Measurements from ENCODE around the gene MMP14. TPM values are rescaled to one million over a fixed set of nuclear protein-coding genes. Genes with fewer than 3 reads are reported as not detected.
"Not testable (repeated sequence)": the region's sequence is repeated elsewhere in the genome, so short reads cannot be mapped to it uniquely, and the experiment has no call there.

Gene MMP14
- total RNA-seq, 1 experiment from 2014 or later = not detected

GRCh38 chr14:22850944-22851764 lies 14.8 kb downstream of the MMP14 start:
- no peak for DNase-seq (ENCODE audit: low read depth)
- in situ Hi-C loops (cut with HindIII; ENCODE audit: low pct_unique_long_range_greater_than_20kb, low sequenced_read_pairs) = no loop called here

GRCh38 chr14:22852178-22852577 lies 15.8 kb downstream of the MMP14 start:
- DNase-seq (ENCODE audit: low read depth); in situ Hi-C loops (cut with HindIII; ENCODE audit: low pct_unique_long_range_greater_than_20kb, low sequenced_read_pairs): not testable (repeated sequence)

- in situ Hi-C loops (cut with HindIII; ENCODE audit: low pct_unique_long_range_greater_than_20kb, low sequenced_read_pairs) = no loop called here
- no peak for DNase-seq (ENCODE audit: low read depth)
Observed at GRCh38 chr14:22852599-22852939, 16.2 kb downstream of the MMP14 start.

- in situ Hi-C loops (cut with HindIII; ENCODE audit: low pct_unique_long_range_greater_than_20kb, low sequenced_read_pairs) = no loop called here
- peak; percentile 69 for DNase-seq (ENCODE audit: low read depth)
Observed at GRCh38 chr14:22852940-22853767, 16.8 kb downstream of the MMP14 start.

- DNase-seq (ENCODE audit: low read depth); in situ Hi-C loops (cut with HindIII; ENCODE audit: low pct_unique_long_range_greater_than_20kb, low sequenced_read_pairs): not testable (repeated sequence)
Observed at GRCh38 chr14:22854296-22854695, 17.9 kb downstream of the MMP14 start.

GRCh38 chr14:22854963-22855724 lies 18.8 kb downstream of the MMP14 start:
- DNase-seq (ENCODE audit: low read depth) = peak; percentile 15
- in situ Hi-C loops (cut with HindIII; ENCODE audit: low pct_unique_long_range_greater_than_20kb, low sequenced_read_pairs) = no loop called here

GRCh38 chr14:22856428-22856827 lies 20.0 kb downstream of the MMP14 start:
- DNase-seq (ENCODE audit: low read depth) = no peak
- in situ Hi-C loops (cut with HindIII; ENCODE audit: low pct_unique_long_range_greater_than_20kb, low sequenced_read_pairs) = no loop called here

DNA sequence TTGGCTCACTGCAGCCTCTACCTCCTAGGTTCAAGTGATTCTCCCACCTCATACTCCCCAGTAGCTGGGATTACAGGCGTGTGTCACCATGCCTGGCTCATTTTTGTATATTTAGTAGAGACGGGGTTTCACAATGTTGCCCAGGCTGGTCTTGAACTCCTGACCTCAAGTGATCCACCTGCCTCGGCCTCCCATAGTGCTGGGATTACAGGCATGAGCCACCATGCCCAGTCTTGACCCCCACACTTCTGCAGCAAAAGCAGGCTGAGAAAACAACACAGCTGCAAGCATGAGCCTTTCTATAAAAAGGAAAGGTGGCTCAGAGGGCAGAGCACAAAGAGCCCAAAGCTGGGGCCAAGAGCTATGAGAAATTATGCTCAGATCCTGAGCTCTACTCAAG lies 24.0 kb downstream of the MMP14 start:
- DNase-seq (ENCODE audit: low read depth); in situ Hi-C loops (cut with HindIII; ENCODE audit: low pct_unique_long_range_greater_than_20kb, low sequenced_read_pairs): not testable (repeated sequence)

- in situ Hi-C loops (cut with HindIII; ENCODE audit: low pct_unique_long_range_greater_than_20kb, low sequenced_read_pairs) = no loop called here
- no peak for DNase-seq (ENCODE audit: low read depth)
Observed at GRCh38 chr14:22861651-22862050, 25.3 kb downstream of the MMP14 start.

- no peak for DNase-seq (ENCODE audit: low read depth)
- in situ Hi-C loops (cut with HindIII; ENCODE audit: low pct_unique_long_range_greater_than_20kb, low sequenced_read_pairs) = no loop called here
Observed at GRCh38 chr14:22864979-22865378, 28.6 kb downstream of the MMP14 start.

- in situ Hi-C loops (cut with HindIII; ENCODE audit: low pct_unique_long_range_greater_than_20kb, low sequenced_read_pairs) = no loop called here
- no peak for DNase-seq (ENCODE audit: low read depth)
Observed at GRCh38 chr14:22865424-22866405, 29.3 kb downstream of the MMP14 start.

DNA sequence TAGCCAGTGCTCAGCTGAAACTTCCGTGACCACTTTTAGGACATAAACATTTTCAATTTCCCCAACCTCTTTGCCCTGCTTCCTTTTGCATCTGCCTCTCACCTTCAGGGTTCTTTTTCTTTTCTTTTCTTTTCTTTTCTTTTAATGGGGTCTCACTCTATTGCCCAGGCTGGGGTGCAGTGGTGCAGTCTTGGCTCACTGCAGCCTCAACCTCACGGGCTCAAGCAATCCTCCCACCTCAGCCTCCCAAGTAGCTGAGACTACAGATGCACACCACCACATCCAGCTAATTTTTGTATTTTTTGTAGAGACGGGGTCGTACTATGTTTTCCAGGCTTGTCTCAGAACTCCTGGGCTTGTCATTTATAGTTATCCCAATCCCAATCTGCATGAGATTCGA lies 30.5 kb downstream of the MMP14 start:
- in situ Hi-C loops (cut with HindIII; ENCODE audit: low pct_unique_long_range_greater_than_20kb, low sequenced_read_pairs) = no loop called here
- no peak for DNase-seq (ENCODE audit: low read depth)

DNA sequence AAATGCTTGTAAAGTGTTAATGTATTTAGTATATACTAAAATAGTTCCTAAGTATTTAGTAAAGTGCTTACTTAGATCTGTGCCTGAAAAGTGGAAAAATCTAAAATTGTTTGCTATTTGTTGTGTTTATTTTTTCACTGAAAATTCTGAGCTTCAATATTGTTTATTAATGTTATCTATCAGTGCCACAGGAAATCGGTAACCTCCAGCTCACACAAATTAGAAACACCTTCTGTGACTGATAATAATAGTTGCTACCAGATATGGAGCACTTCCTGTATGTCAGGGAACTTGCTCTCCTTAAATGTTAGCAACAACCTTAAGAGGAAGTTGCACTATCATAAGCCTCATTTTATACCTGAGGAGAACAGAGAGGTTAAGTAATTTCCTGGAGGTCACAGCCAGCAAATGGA lies 34.4 kb downstream of the MMP14 start:
- in situ Hi-C loops (cut with HindIII; ENCODE audit: low pct_unique_long_range_greater_than_20kb, low sequenced_read_pairs) = no loop called here
- no peak for DNase-seq (ENCODE audit: low read depth)

DNA sequence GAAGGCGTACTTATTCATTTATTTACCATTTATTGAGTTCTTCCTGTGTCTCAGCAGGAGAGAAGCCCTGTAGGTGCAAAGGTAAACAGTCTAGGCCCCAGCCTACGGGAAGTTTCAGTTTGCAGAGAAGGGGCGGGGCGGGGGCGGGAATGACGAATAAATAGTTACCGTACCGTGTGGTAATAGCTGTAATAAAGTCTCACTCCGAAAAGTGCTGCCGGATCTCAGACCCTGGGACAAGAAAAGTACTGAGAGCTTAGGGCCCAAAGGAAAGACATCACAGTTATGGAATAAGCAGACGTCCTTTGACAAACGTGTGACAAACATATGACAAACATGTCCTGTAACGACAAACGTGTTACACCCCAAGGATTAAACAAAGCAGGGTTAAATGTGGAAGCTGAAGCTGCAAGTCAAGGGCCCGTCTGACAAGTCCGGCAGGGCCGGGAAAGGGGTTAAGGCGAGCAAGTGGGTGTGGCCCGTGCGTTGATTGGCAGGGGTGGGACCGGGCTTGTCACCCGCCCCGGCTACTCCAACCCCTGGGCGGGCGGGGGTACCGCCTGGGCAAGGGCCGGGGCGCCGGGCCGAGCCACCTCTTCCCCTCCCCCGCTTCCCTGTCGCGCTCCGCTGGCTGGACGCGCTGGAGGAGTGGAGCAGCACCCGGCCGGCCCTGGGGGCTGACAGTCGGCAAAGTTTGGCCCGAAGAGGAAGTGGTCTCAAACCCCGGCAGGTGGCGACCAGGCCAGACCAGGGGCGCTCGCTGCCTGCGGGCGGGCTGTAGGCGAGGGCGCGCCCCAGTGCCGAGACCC lies 35.0 kb downstream of the MMP14 start, which contains the start of gene LRP10:
Gene LRP10, plus strand, starts transcription at position 517 of the 809 bp plus-strand sequence. CDS start 564 bp downstream, outside the sequence.
- in situ Hi-C loops (cut with HindIII; ENCODE audit: low pct_unique_long_range_greater_than_20kb, low sequenced_read_pairs) = no loop called here
- peak; percentile 90 for DNase-seq (ENCODE audit: low read depth)

DNA sequence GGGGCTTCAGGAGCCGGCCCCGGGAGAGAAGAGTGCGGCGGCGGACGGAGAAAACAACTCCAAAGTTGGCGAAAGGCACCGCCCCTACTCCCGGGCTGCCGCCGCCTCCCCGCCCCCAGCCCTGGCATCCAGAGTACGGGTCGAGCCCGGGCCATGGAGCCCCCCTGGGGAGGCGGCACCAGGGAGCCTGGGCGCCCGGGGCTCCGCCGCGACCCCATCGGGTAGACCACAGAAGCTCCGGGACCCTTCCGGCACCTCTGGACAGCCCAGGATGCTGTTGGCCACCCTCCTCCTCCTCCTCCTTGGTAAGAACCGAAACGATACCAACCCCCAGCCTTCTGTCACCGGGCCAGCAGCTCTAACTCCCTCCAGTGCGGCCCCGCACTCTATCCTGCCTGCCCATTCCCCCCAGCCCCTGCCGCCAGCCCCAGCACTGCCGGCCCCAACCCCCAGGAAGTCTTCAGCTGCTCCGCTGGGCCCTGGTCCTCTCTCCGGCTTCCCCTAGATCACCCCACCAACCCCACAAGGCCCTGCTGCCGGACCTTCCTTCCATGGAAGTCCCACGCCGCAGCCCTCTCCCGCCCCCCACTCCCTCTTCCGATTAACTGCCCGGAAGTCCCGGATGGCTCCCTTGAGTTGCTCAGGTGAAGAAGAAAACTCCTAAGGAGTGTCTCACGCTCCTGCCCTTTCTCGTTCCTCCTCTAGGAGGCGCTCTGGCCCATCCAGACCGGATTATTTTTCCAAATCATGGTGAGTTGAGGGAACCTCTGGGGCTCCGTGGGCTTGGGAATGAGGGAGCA lies 35.8 kb downstream of the MMP14 start:
- peak; percentile 81 for DNase-seq (ENCODE audit: low read depth)
- in situ Hi-C loops (cut with HindIII; ENCODE audit: low pct_unique_long_range_greater_than_20kb, low sequenced_read_pairs) = no loop called here
